Limb (tissue), 2 donors: ENCODE results near the gene SYTL3.
"Not testable (repeated sequence)": the region's sequence is repeated elsewhere in the genome, so short reads cannot be mapped to it uniquely, and the experiment has no call there.

Source experiments
- DNase-seq, 2 donors: peaks; one replicate each; pipeline ENCODE4 v3.0.0-alpha.2; 2016; ENCODE audit errors: extremely low spot score in 2 of 2

SYTL3 gene

DNA sequence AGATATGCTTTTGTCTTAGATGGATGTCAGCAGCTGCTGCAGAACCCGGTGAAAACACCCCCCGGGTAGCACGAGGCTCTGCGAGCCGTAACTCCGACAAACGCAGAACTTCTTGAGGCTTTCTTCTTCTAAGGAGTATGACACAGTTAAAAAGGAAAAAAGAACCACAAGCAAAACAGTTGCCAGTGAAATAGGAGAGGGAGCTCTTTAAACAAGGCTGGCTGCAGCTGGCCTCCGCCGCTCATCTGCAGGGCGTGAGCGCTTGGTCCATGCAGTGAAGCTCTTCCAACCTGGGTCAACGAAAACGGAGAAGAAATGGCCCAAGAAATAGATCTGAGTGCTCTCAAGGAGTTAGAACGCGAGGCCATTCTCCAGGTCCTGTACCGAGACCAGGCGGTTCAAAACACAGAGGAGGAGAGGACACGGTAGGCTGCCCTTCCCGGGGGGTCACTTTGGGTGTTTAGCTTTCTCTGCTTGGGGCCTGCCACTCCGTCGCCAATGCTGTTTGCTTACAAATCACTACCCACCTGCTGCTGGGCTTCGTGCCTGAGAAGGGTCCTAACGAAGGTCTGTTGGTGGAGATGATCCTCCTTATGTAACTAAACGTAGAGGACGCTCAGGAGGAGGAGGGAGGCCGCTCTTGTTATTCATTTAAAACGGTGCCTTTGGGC is 13.2 kb downstream of the SYTL3 start:
- DNase-seq, result peak; percentile 56 to 71

DNA sequence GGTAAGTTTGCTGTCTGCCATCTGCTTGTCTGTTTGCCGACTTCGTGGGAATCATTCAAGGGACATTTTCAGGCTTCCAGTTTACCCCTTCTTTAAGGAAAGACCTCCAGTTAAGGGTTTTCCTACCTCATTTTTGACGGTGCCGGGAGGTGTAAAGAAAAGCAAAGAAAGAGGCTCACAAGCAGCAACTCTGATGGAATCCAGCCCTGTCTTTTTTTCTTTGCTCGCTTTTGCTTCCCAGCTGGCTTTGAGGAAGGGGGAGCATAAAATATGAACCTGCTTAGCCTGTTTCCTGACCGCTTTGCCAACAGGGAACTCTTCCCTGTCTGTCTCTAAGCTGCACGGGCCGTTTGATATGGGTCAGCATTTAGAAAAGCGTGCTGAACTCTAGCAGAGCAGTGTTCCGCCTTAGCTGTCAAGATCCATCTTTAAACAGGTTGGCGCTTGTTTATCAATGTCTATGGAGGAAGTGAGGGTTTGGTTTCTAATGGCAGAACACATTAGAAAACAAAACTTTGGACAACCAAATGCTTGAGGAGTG is 13.8 kb downstream of the SYTL3 start:
- DNase-seq, result no peak

DNA sequence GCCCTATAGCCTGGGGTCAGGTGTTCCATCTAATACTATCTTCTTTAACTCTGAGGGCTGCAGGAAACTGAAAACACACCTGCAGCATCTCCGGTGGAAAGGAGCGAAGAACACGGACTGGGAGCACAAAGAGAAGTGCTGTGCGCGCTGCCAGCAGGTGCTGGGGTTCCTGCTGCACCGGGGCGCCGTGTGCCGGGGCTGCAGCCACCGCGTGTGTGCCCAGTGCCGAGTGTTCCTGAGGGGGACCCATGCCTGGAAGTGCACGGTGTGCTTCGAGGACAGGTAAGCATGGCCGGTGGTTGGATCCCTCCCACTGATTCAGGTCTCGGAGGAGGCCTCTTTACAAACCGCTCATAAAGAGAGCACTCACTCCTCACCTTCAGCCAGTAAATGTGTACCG is 15.5 kb downstream of the SYTL3 start:
- DNase-seq, result no peak

DNA sequence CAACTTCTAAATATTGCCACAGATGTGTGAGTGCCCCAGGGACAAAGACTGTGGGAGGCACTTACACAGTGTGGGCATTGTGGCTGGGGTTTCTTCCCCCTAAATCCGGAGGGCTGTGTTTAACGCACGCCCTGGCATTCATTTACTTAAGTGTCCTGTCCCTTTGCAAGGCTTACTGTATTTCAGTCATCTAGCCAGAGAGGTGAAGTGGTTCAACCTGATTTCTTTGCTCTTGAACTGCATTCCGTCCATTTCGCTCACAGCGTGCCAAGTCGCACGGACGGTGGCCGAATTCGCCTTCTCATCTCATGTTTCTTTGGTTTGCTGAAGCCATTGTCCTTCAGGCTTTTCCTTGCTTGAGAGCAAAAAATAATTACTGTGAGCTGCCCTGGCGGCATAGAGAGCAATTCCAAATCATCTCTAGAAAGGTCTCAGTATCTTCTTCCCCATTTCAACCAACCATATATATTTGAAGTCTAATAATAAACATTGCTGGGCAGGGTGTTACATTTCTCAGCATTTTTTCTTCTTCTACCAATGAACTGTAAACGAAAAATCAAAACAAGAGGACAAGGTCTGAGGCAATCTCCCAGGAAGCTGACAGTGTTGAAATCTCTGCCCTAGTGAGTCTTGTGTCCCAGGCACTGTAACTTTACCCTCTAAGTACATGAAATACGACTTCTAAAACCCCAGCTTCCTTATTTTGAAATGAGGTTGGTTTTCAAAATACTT is 16.9 kb downstream of the SYTL3 start:
- no peak for DNase-seq

DNA sequence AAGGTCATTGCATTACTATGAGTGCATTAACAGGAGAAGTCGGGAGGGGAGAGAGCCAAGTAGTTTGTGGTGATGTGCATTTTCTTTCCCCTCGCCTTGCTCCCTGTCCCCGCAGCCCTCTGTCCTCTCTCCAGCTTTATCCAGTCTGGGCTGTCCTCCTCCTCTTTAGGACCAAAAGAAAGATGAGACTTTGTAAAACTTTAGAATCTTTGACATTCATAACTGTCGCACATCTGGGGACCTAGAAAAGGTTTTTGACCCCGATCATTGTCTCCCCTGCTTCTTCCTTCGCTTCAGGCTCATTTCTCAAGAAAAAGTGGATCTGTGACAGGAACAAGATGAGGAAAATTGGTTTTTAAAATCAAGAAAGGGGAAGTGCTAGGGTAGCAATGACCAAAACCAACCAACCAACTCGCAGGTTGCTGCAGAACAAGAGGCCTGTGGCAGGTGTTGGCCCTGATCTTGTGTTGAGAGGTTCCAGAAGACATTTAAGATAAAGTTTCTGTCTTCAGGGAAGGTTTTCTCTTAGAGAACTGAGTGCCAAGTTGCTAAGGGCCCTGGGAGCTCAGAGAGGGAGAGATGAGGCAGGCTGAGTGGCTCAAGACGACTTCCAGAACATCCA is 17.6 kb downstream of the SYTL3 start:
- DNase-seq, result no peak

DNA sequence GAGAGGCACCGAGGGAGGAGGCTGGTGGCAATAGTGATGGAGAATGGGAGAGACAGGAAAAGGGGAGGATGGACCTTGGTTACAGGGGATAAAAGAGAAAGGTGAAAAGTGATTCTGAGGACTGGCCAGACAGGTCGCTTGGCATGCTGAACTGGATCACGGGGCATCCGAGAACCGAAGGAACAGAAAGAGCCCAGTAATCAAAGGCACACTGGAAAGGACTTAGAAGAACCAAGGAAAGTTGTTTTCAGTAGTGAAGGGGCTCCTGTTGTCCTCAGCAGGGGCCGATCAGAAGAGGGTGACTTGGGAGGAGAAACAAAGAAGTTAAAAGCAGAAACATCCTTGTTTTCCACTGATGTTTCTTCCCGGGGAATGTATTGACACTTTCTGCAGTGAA is 18.9 kb downstream of the SYTL3 start:
- no peak for DNase-seq

DNA sequence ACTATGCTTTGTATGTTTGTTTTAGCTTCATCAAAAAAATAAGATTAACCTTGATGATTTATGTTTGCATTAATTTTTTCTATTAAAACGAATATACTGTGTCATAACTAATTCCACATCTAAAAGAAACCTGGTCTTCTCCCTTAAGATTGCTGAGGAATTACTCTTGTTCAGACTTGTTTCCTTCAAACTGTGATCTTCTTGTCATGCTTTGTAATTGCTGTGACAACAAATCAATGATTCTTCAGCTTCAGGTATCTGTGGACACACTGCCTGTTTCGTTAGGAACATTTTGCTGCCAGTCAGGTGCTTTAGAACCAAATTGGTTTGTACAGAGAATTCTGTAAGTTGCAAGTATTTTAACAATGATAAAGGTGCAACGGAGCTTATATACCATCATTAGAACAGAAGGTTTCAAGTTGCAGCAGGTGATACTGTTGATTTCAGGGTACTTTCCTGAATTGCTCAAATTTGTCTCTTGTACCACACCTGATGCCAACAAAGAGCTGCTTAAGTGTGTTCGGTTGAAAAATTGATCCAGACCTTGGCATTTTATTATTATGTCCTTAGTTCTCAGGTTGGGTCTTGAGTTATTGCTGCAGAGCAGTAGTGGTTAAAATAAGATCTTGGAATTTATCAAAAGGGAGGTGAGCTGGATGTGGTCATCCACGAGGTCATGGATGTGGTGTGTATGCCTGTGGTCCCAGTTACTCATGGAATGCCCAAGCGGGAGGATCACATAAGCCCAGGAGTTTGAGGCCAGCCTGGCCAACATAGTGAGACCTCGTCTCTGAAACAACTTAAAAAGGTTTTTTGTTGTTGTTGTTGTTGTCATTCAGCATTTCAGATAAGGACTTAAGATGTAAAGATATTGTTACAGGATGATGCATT is 19.5 kb downstream of the SYTL3 start:
- no peak for DNase-seq

DNA sequence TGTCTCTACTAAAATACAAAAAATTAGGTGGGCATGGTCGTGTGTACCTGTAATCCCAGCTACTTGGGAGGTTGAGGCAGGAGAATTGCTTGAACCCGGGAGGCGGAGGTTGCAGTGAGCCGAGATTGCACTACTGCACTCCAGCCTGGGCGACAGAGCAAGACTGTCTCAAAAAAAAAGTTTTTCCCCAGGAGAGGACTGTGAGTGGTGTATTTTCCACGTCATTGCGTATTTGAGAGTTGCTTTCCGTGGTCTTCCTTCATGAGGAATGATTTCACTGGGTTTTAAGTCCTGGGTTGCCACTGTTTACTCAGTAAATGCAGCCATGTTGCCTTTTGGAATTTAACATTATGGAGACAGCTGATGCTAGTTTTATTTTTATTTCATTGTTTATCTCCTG is 22.3 kb downstream of the SYTL3 start:
- not testable (repeated sequence) for DNase-seq

DNA sequence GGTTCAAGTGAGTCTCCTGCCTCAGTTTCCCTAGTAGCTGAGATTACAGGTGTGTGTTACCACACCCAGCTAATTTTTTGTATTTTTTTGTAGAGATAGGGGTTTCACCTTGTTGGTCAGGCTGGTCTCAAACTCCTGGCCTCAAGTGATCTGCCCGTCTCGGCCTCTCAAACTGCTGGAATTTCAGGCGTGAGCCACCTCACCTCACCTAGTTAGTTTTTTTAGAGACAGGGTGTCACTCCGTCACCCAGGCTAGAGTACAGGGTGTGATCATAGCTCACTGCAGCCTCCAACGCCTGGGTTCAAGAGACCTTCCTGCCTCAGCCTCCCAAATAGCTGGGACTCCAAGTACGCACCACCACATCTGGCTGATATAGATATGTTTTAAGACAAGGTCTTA is 22.9 kb downstream of the SYTL3 start:
- DNase-seq, result no peak

DNA sequence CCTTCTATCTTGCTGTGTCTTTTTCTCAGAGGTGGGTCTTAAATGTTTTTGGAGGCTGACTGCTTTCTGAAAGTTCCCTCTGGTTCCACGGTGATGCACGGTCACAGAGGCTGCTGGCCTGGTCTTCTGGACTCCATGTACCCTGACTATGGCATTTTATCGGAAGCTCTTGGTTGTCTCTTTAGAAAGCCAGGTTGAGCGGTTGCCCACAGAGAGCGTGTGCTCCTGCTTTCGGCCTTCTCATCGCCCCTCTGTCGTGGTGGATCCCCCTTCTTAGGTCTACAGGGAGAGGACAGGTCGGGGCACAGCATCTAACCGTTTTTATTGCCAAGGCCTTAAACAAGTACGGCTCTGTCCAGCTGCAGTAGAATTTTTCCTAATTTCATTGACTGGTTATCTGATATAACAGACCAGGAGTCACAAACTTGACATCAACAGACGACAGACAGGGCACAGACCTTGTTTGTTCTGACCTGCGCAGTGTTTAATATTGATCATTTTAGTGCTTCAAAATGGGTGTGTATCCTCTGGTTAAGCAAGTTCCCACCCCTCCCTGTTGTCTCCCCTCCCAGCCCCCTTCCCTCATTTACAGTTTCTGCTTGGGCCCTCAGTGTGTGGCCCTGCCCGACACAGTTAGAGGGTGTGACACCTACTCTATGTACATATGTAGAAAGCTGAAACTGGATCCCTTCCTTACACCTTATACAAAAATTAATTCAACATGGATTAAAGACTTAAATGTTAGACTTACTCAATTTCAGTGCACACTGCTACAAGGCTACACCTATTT is 24.7 kb downstream of the SYTL3 start:
- DNase-seq, result no peak

DNA sequence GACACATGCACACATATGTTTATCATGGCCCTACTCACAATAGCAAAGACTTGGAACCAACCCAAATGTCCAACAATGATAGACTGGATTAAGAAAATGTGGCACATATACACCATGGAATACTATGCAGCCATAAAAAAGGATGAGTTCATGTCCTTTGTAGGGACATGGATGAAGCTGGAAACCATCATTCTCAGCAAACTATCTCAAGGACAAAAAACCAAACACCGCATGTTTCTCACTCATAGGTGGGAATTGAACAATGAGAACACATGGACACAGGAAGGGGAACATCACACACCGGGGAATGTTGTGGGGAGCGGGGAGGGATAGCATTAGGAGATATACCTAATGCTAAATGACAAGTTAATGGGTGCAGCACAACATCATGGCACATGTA is 27.2 kb downstream of the SYTL3 start:
- not testable (repeated sequence) for DNase-seq

DNA sequence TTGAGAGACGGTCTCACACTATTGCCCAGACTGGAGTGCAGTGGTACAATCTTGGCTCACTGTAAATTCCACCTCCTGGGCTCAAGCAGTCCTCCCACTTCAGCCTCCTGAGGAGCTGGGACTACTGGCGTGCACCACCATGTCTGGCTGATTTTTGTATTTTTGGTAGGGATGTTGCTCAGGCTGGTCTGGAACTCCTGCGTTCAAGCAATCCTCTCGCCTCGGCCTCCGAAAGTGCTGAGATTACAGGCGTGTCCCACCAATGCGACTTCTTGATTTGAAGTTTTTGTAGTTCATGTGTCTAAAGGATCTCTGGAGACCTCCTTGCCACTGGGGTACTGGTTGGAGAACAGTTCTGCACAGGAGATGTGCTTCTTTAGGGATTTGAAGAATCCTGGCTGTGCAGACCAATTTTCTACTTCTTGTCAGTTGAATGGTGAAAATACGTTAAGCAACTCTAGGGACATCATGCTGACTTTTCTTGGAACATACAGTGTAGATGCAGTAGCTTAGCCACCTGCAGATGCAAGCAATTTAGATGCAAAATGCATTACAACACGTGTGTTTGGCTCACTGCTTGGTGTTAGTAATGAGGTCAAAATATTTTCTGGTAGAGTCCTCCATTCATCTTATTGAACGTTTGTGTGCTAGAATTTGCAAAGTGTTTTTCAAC is 28.2 kb downstream of the SYTL3 start:
- no peak for DNase-seq

DNA sequence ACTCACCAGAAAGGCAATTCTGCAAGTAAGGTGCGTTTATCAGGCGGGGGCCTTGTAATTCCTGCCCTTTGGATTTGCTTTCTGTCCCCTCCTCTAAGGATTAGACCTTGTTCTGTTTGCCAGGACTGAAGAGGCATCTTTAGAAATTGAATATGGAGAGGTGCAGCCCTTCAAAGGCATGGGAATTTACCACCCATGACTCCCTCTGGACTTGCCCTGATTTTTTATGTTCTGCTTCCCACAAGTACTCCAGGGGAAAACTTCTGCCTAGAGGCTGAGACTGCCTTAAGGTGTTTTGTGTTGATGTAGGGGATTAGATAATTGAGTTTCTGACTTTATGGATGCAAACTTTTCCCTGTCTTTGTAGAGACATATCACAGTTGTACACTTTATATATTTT is 30.2 kb downstream of the SYTL3 start:
- DNase-seq, result no peak

DNA sequence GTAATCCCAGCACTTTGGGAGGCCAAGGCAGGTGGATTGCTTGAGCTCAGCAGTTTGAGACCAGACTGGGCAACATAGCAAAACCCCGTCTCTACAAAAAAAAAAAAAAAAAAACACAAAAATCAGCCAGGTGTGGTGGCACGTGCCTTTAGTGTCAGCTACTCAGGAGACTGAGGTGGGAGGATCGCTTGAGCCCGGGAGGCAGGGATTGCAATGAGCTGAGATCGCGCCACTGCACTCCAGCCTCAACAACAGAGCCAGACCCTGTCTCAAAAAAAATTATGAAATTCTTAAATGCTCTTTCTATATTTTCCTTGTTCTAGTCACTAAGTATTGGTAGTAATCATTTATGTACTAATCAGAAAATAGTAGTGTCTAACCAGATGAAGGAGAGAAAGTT is 30.6 kb downstream of the SYTL3 start:
- DNase-seq, result no peak

DNA sequence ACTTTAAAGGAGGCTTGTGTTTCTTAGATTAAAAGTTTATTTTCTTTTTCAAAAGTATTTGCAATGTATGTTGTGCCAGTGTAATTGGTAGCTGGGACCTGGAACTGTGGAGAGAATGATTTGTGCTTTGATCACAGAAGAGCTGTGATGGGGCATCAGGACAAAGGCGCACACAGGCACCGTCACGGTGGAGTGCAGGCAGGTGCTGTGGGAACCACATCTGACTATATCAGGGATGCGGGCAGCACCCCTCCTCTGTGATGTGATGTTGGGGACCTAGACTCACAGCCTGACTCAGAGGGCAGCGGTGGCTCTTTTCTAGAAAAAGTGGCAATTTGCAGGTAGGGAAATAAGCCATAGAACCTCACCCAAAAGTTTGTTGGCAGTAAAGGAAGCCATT is 34.5 kb downstream of the SYTL3 start:
- DNase-seq, result no peak

DNA sequence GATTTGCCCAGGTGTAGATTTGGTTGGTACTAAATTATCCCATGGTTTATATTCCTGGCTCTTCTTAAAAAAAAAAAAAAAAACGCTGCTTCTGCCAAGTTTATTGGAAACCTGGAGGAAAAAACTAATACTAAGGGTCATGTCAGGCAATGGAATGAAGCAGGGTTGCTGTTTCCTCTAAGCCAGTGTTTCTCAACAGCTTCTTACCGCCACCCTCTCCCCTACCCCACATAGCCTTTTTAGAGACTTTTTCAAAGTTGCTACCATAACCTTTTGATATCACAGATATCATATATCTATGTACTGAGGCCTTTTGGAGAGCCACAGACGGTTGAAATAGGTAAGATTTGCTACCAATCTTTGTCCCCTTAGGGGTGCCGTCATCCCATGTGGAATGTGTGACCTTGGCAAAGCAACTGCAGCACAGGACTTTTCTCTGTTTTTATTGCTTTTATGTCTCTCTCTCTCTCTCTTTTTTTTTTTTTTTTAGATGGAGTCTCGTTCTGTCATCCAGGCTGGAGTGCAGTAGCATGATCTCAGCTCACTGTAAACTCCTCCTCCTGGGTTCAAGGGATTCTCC is 35.0 kb downstream of the SYTL3 start:
- no peak for DNase-seq

DNA sequence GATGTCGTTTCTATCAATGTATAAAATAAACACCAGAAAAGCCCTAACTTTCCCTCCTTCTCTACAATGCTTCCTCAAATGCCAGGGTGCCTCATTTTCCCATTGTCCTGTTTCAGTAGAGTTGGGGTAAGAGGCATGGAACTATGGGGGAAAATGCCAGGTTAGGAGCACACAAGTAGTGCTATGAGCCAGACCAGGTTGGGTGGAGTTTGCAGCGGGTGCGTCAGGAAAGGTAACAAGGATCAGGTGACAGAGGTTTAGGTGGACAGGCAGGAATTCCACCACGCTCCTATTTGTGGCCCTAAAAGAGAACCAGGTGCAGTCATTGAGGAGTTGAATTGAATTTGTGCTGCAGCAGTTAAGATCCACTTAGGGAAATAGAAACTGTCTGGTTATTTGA is 36.5 kb downstream of the SYTL3 start:
- DNase-seq, result no peak

DNA sequence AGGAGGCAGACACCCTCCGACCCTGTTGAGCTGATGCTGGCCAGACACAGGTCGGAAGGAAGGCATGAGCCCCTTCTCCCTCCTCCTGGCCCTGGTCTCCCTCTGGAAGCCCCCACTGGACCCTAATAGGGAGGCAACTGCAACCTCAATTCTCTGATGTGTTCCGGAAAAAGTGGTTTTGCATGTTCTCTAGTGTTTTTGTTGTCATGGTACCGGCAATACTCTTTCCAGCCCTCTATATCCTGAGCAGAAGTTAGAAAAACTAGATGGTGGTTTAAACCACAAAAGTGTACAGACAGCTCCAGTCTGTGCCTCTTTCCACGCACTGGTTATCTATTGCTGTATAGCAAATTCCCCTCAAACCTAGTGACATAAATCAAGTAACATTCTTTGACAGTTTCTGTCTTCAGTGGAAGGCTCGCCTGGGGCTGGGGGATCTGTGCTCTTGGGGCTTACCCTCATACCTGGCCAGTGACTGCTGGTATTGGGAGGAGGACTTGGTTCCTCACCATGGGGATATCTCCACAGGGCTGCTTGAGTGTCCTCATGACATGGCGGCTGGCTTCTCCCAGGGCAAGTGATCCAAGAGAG is 37.0 kb downstream of the SYTL3 start:
- DNase-seq, result no peak

DNA sequence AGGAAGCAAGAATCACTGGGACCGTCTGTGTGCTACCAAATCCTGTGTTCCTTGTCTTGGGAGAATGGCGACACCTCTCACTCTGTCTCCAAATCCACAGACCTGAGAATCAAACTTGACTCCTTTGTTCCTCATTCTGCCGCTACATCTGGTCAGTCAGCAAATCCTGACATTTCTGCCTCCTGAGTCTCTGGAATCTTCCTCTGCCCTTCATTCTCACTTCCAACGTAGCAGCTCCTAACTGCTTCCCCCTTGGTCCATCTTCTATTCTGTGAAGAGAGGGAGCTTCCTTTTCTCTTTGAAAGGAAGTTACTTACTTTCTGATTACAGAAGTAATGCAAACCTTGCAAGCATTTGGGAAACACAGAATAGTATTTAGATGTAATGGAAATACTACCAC is 37.7 kb downstream of the SYTL3 start:
- DNase-seq, result no peak

DNA sequence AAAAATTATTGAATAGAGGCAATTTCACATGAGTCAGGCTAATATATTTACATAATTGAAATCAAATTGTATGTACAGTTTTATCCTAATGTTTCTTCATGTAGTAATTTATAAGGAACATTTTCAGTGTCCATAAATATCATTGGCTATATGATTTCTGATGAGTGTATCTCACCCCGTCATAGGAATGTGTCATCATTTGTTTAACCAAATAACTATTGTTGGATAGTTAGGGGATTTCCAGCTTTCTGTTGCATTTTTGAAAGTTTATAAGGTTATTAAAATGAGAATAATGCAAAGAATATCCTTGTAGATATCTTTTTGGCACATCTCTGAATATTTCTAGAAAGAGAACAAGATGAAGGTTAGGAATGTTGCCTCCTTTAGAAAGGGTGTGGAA is 39.0 kb downstream of the SYTL3 start:
- DNase-seq, result no peak
